Adrenal gland (tissue), 5 donors: ENCODE measurements around the gene INSRR.

Experiments used
- POLR2A ChIP-seq, 2 donors: fragments of 450-650 bp; IDR thresholded peaks; one replicate each; pipeline ENCODE4 v1.6.1; 2017; ENCODE audit warnings: antibody characterized with exemption in 2 of 2, mild to moderate bottlenecking in 2 of 2, moderate library complexity in 1 of 2
- TF ChIP-seq, protein P1 (sequence below), 6 experiments: fragments of 450-650 bp in 4 of 6; fragments of 200-600 bp in 2 of 6; sonication (generic) in 1 of 6; IDR thresholded peaks; 1 replicate in 5 of 6; 2 replicates in 1 of 6; pipeline versions ENCODE4 v1.5.1 to v1.8.0; 2016 to 2021; ENCODE audit warnings: antibody characterized with exemption in 6 of 6, mild to moderate bottlenecking in 2 of 6, moderate library complexity in 1 of 6
- donor health status: DM: no; HTN: no; CAD: no.

DNA sequence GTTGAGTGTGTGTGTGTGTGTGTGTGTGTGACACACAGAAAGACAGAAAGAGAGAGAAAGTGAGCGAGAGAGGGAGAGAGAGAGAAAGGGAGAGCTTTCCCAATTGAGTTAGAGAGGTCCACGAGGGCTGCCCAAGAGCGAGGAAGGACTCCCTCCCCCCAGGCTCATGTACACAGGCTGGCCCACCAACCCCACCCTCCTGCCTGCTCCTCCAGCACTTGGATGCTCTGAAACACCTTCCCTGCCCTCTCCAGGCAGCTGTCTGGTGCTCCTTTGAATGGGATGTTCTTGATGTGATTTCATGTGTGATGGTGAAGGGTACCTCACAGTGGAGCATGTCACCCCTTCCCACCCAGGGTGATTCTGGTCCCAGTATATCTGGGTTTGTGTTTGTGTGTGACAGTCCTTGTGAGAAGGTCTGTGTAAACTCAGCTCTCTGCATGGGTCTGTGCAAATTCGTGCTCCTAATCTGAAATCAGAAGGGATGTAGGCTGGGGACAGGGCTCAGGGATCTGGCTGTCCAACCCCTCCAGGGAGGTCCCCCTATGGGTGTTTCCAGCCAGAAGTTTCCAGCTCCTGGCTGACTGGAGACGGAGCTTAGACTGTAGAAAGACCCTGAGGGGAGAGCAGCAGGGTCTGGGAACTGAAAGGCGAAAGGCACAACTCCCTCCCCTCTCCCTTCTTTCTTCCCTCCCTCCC lies 27.8 kb upstream of the INSRR start:
- TF ChIP-seq, protein P1, sequence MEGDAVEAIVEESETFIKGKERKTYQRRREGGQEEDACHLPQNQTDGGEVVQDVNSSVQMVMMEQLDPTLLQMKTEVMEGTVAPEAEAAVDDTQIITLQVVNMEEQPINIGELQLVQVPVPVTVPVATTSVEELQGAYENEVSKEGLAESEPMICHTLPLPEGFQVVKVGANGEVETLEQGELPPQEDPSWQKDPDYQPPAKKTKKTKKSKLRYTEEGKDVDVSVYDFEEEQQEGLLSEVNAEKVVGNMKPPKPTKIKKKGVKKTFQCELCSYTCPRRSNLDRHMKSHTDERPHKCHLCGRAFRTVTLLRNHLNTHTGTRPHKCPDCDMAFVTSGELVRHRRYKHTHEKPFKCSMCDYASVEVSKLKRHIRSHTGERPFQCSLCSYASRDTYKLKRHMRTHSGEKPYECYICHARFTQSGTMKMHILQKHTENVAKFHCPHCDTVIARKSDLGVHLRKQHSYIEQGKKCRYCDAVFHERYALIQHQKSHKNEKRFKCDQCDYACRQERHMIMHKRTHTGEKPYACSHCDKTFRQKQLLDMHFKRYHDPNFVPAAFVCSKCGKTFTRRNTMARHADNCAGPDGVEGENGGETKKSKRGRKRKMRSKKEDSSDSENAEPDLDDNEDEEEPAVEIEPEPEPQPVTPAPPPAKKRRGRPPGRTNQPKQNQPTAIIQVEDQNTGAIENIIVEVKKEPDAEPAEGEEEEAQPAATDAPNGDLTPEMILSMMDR (IDR thresholded peaks at IDR 0.05): no peak
- no peak for TF ChIP-seq POLR2A (IDR thresholded peaks at IDR 0.05)
